IgD-negative memory B cell (primary cell): ENCODE results near the gene OR52K2. TPM values are rescaled to one million over a fixed set of nuclear protein-coding genes. Genes with fewer than 3 reads are reported as not detected.
A peak's percentile ranks its signal among the peaks of the same experiment; 100 is the strongest.
"Not testable (repeated sequence)": the region's sequence is repeated elsewhere in the genome, so short reads cannot be mapped to it uniquely, and the experiment has no call there.

Source experiments
- H3K27ac Mint-ChIP-seq, 3 donors: one replicate each; pipeline ENCODE4 v1.8.0; 2020 to 2022; ENCODE audit warnings: mild to moderate bottlenecking in 3 of 3, mixed read lengths in 3 of 3, moderate library complexity in 1 of 3
- H3K27me3 Mint-ChIP-seq: one replicate; pipeline ENCODE4 v1.8.0; 2021; ENCODE audit warnings: mixed read lengths
- H3K36me3 Mint-ChIP-seq: one replicate; pipeline ENCODE4 v1.8.0; 2020; ENCODE audit warnings: mild to moderate bottlenecking, mixed read lengths
- H3K4me1 Mint-ChIP-seq, 3 donors: one replicate each; pipeline ENCODE4 v1.8.0; 2020 to 2022; ENCODE audit warnings: mixed read lengths in 3 of 3, mild to moderate bottlenecking in 1 of 3
- H3K4me3 Mint-ChIP-seq, 4 donors: one replicate each; pipeline ENCODE4 v1.8.0; 2020 to 2022; ENCODE audit warnings: mild to moderate bottlenecking in 4 of 4, mixed read lengths in 4 of 4, moderate library complexity in 3 of 4
- H3K9me3 Mint-ChIP-seq, 3 donors: one replicate each; pipeline ENCODE4 v1.8.0; 2020 to 2021; ENCODE audit warnings: mixed read lengths in 3 of 3, mild to moderate bottlenecking in 1 of 3
- polyA plus RNA-seq: library from polyadenylated mRNA; unstranded; fragments of 300-500 nt; fragmentation: Illumina TruSeq; gene quantifications from one replicate; pipeline ENCODE4 v1.2.3, GENCODE V29; 2021

OR52K2 gene
- polyA plus RNA-seq, 1 donor from 2014 or later, result not detected

DNA sequence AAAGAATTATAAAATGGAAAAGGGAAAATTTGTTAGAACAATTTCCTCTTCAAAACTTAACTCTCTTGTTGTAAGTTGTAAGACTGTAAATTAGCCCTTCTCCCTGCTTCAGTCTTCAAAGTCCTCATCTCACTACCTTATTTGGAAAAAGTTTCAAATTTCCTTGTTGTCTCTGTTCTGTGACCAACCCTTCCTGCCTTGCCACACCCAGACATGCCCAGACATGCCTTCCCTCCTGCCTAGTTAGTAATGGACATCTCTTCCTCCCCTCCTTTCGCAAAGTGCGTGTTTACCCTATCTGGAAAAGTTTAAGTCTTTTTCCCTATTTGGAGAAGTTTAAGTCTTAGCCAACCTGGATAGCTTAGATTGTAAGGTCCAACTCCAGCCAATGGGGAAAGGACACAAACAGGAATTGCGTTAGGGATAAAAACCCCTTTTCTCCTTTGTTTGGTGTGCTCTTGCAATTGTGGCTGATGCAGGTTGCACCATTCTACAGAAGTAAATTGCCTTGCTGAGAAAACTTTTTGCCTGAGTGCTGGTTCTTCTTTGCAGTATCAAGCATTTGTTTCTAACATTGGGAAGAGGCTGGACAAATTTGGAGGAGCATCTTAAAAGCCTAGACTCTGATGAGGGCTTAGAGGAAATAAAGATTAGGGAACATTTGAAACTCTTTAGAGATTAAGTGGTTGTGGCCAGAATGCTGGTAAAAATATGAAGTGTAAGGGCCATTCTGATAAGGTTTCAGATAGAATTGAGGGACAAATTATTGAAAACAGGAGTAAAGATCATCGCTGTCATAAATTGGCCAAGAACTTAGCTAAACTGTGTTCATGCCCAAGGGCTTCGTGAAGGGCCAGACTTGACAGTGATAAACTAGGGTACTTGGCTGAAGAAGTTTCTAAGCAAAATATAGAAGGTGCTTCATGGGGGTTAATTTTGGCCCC, 15.4 kb downstream of the OR52K2 start:
- Mint-ChIP-seq H3K27me3 (no peaks in the 10 kb centered on the region), H3K27ac (peak overlapping the region in 1 of 3 donors; percentile 54), H3K9me3 (peaks cover 1 to 11% (median 9%) of the 10 kb centered on the region in 3 donors), H3K36me3 (no peaks in the 10 kb centered on the region), H3K4me3 (peak overlapping the region in 1 of 4 donors; percentile 46), H3K4me1 (peaks cover 15 to 27% (median 18%) of the 10 kb centered on the region in 3 donors)

GRCh38 chr11:4465407-4465806, 16.3 kb downstream of the OR52K2 start:
- H3K4me1 Mint-ChIP-seq, result peaks cover 11 to 21% (median 13%) of the 10 kb centered on the region in 3 donors
- H3K27ac Mint-ChIP-seq, result no peak overlapping the region
- H3K27me3 Mint-ChIP-seq, result no peaks in the 10 kb centered on the region
- H3K9me3 Mint-ChIP-seq, result peaks cover 1 to 11% (median 9%) of the 10 kb centered on the region in 3 donors
- no peaks in the 10 kb centered on the region for H3K36me3 Mint-ChIP-seq
- H3K4me3 Mint-ChIP-seq, result no peak overlapping the region

- H3K27me3 Mint-ChIP-seq, result no peaks in the 10 kb centered on the region
- H3K4me3 Mint-ChIP-seq, result peak overlapping the region in 1 of 4 donors; percentile 24
- peaks cover 11 to 21% (median 13%) of the 10 kb centered on the region in 3 donors for H3K4me1 Mint-ChIP-seq
- H3K27ac Mint-ChIP-seq, result no peak overlapping the region
- peaks cover 1 to 11% (median 7%) of the 10 kb centered on the region in 3 donors for H3K9me3 Mint-ChIP-seq
- no peaks in the 10 kb centered on the region for H3K36me3 Mint-ChIP-seq
These were observed 17.2 kb downstream of the OR52K2 start for GRCh38 chr11:4466131-4466870.

GRCh38 chr11:4466871-4467442, 17.9 kb downstream of the OR52K2 start:
- Mint-ChIP-seq H3K9me3 (peaks cover under 1 to 11% (median 7%) of the 10 kb centered on the region in 3 donors), H3K4me3 (no peak overlapping the region), H3K27me3 (no peaks in the 10 kb centered on the region), H3K27ac (no peak overlapping the region), H3K36me3 (peaks cover 2% of the 10 kb centered on the region), H3K4me1 (peaks cover 11 to 17% (median 13%) of the 10 kb centered on the region in 3 donors)

DNA sequence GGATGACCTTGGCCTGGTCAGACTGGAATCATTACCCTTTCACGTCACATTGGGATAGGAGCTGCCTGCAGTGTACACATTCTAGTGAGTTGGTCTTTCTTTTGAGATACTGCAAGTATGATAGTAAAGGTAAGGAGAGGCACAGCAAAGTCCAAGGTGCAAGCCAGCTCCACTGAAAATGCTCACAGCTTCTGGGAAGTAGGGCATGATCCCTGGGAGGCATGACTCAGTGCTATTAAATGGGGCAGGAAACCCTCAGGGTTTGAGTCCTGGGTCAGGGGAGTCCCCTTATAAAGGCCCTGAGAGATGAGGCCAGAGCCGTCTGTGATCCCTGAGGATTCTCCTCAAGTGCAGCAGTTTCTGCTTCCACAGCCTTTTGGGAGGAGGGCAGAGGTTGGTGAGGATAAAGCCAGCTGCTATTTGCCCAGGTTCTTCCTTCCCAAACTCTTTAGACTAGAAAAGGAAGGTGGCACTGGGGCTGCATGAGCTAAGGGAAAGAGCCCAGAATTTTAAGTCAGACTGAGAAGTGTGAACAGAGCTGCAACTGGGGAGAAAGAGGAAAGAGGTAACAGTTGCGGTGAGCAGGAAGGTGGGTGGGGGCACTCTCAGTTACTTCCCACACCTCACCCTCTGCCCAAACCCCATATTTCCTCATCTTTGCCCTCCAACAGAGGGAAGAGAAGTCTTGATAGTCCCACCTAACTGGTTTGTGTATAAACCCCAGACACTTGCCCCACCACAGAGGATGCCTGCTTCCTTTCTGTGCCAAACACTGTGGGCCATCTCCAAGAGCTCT, 18.9 kb downstream of the OR52K2 start:
- no peaks in the 10 kb centered on the region for H3K27me3 Mint-ChIP-seq

DNA sequence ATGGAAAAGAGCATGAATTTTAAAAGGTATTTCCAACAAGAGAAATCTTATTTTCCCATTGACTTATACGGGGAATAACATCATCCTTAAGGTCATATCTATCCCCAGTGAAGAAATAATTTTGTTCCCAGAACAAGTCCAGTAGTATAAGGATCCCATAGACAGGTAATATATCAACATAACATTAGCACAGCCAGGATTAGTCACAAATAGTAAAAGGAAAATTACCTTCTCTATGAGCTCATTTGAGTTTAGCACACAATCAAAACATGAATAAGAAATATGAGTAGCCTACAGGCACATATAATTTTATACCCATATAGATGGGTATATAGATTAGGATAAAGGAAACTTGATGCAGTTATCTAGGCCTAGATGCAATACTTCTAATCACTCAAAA, 30.5 kb downstream of the OR52K2 start:
- H3K36me3 Mint-ChIP-seq, result no peaks in the 10 kb centered on the region
- H3K27ac Mint-ChIP-seq, result no peak overlapping the region
- no peak overlapping the region for H3K4me3 Mint-ChIP-seq
- H3K4me1 Mint-ChIP-seq, result no peaks in the 10 kb centered on the region
- no peaks in the 10 kb centered on the region for H3K27me3 Mint-ChIP-seq
- no peaks in the 10 kb centered on the region for H3K9me3 Mint-ChIP-seq

More for the DNA sequence above, 18.9 kb downstream of the OR52K2 start:
- H3K4me3 Mint-ChIP-seq, result no peak overlapping the region
- H3K27ac Mint-ChIP-seq, result no peak overlapping the region
- peaks cover 11 to 17% (median 13%) of the 10 kb centered on the region in 3 donors for H3K4me1 Mint-ChIP-seq
- peaks cover 0 to 11% (median 7%) of the 10 kb centered on the region in 3 donors for H3K9me3 Mint-ChIP-seq
- H3K36me3 Mint-ChIP-seq, result peaks cover 3% of the 10 kb centered on the region

GRCh38 chr11:4480577-4481239, 31.6 kb downstream of the OR52K2 start:
- H3K9me3 Mint-ChIP-seq, result no peaks in the 10 kb centered on the region

GRCh38 chr11:4481240-4481582, 32.1 kb downstream of the OR52K2 start:
- Mint-ChIP-seq H3K27me3 (no peaks in the 10 kb centered on the region), H3K4me3 (no peak overlapping the region), H3K27ac (no peak overlapping the region), H3K4me1 (no peaks in the 10 kb centered on the region), H3K9me3 (no peaks in the 10 kb centered on the region), H3K36me3 (no peaks in the 10 kb centered on the region)

More at GRCh38 chr11:4480577-4481239, 31.6 kb downstream of the OR52K2 start:
- Mint-ChIP-seq H3K27me3 (no peaks in the 10 kb centered on the region), H3K4me3 (no peak overlapping the region), H3K27ac (no peak overlapping the region), H3K36me3 (no peaks in the 10 kb centered on the region), H3K4me1 (no peaks in the 10 kb centered on the region)

GRCh38 chr11:4482445-4482844, 33.4 kb downstream of the OR52K2 start, which contains the start of gene OR52K1:
OR52K1 (plus strand) TSS chr11:4482646; CDS start chr11:4488901, 6,255 bp downstream.
- Mint-ChIP-seq H3K27ac (no peak within 1 kb of the TSS), H3K36me3 (no peaks in the 10 kb centered on the region), H3K9me3 (no peaks in the 10 kb centered on the region), H3K4me1 (no peaks in the 10 kb centered on the region), H3K27me3 (no peaks in the 10 kb centered on the region), H3K4me3 (no peak within 1 kb of the TSS)

GRCh38 chr11:4484310-4484709, 35.2 kb downstream of the OR52K2 start:
- H3K9me3 Mint-ChIP-seq, result no peaks in the 10 kb centered on the region
- no peaks in the 10 kb centered on the region for H3K27me3 Mint-ChIP-seq
- no peaks in the 10 kb centered on the region for H3K4me1 Mint-ChIP-seq
- H3K4me3 Mint-ChIP-seq, result no peak overlapping the region
- H3K36me3 Mint-ChIP-seq, result no peaks in the 10 kb centered on the region
- no peak overlapping the region for H3K27ac Mint-ChIP-seq

DNA sequence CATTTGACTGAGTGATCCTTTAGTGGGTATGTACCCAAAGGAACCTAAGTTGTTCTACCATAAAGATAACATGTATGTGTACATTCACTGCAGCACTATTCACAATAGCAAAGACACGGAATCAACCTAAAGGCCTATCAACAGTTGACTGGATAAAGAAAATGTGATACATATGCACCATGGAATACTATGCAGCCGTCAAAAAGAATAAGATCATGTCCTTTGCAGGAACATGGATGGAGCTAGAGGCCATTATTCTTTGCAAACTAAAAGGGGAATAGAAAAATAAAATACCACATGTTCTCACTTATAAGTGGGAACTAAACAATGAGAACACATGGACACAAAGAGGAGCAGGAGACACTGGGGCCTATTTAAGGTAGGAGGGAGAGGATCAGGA, 42.3 kb downstream of the OR52K2 start:
- not testable (repeated sequence) for H3K9me3 Mint-ChIP-seq, H3K36me3 Mint-ChIP-seq, H3K4me3 Mint-ChIP-seq, H3K27ac Mint-ChIP-seq, H3K27me3 Mint-ChIP-seq, H3K4me1 Mint-ChIP-seq

GRCh38 chr11:4491878-4492606, 42.9 kb downstream of the OR52K2 start:
- H3K27me3 Mint-ChIP-seq, result peaks cover 2% of the 10 kb centered on the region
- peaks cover 0 to 5% (median 4%) of the 10 kb centered on the region in 3 donors for H3K4me1 Mint-ChIP-seq
- H3K27ac Mint-ChIP-seq, result no peak overlapping the region
- H3K36me3 Mint-ChIP-seq, result no peaks in the 10 kb centered on the region
- no peak overlapping the region for H3K4me3 Mint-ChIP-seq
- peaks cover 0 to 1% (median 0%) of the 10 kb centered on the region in 3 donors for H3K9me3 Mint-ChIP-seq

DNA sequence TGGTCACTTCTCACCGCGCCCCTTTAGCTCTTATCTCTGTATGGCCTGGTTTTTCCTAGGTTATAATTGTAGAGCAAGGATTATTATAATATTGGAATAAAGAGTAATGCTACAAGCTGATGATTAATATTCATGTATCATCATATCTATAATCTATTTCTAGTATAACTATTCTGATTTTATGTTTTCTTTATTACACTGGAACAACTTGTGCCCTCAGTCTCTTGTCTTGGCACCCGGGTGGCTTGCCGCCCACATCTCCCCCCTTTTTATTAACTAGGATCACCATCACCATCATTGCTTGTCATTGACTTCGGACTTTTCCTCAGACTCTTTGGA, 44.4 kb downstream of the OR52K2 start:
- H3K27me3 Mint-ChIP-seq, result peaks cover 2% of the 10 kb centered on the region
- H3K9me3 Mint-ChIP-seq, result peaks cover 0 to 1% (median 0%) of the 10 kb centered on the region in 3 donors
- H3K27ac Mint-ChIP-seq, result no peak overlapping the region

More for the DNA sequence above, 44.4 kb downstream of the OR52K2 start:
- H3K4me1 Mint-ChIP-seq, result peaks cover 0 to 5% (median 4%) of the 10 kb centered on the region in 3 donors
- H3K4me3 Mint-ChIP-seq, result peak overlapping the region in 2 of 4 donors; percentile 51 to 73
- no peaks in the 10 kb centered on the region for H3K36me3 Mint-ChIP-seq
